Upper lobe of left lung (tissue), 4 donors: ENCODE measurements around the gene RBM44.

ENCODE experiments used
- CTCF ChIP-seq, 6 experiments: fragments of 450-650 bp in 4 of 6; fragments of 200-600 bp in 2 of 6; sonication (generic) in 2 of 6; IDR thresholded peaks; one replicate each; pipeline ENCODE4 v1.5.1; 2016 to 2019; ENCODE audit warnings: antibody characterized with exemption in 6 of 6
- EP300 ChIP-seq, 4 donors: sonication (generic); formaldehyde crosslinking; IDR thresholded peaks; one replicate each; pipeline ENCODE4 v1.5.1; 2017; ENCODE audit warnings: antibody characterized with exemption in 4 of 4, control low read depth in 2 of 4

DNA sequence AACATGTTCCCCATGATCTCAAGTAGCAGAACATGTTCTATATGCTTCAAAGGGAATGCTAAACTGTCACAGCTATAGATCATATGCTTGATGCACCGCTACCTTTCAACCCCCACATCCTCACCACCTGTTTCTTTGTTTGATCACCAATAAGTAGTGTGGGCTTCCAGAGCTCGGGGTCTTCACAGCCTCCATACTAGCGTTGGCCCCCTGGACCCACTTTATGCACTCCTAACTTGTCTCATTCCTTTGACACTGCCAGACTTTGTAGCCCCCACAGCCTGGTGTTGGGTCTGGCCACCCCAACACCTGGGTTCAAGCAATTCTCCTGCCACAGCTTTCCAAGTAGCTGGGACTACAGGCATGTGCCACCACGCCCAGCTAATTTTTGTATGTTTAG is 11.6 kb upstream of the RBM44 start:
- no peak for TF ChIP-seq CTCF (IDR thresholded peaks at IDR 0.05)
- TF ChIP-seq EP300 (IDR thresholded peaks at IDR 0.05), result no peak
